GM10248 (cell line): ENCODE results near the gene AUTS2.

Experiments used
- CTCF ChIA-PET: fragments of 300-600 bp; sonication (Branson Sonifier 250); formaldehyde crosslinking; extraction: SDS; loops from one replicate; lab custom pipeline; 2021; ENCODE audit warnings: antibody characterized with exemption; lab: Yijun Ruan, JAX
- POLR2A ChIA-PET: fragments of 350-650 bp; sonication (Branson Sonifier 250); formaldehyde crosslinking; extraction: SDS; loops from one replicate; lab custom pipeline; 2020; ENCODE audit warnings: antibody characterized with exemption; lab: Yijun Ruan, JAX
- DNase-seq: peaks from one replicate; pipeline ENCODE4 v3.0.0; 2012; ENCODE audit errors: extremely low spot score
- CTCF ChIP-seq: IDR thresholded peaks from 2 replicates; pipeline ENCODE4 v1.5.1; 2012; ENCODE audit warnings: mild to moderate bottlenecking, low read depth; ENCODE audit errors: extremely low read depth, missing control alignments, control extremely low read depth

AUTS2 gene

GRCh38 chr7:70744492-70744891 lies 1146.2 kb downstream of the AUTS2 start:
- ChIA-PET POLR2A (no interaction called here), CTCF (interaction anchor here (0.9 kb wide), 1 partner anchor 46 kb away, joined by 3 read pairs; no protein-coding TSS in a partner anchor)
- DNase-seq, result no peak
- TF ChIP-seq CTCF, result no peak

DNA sequence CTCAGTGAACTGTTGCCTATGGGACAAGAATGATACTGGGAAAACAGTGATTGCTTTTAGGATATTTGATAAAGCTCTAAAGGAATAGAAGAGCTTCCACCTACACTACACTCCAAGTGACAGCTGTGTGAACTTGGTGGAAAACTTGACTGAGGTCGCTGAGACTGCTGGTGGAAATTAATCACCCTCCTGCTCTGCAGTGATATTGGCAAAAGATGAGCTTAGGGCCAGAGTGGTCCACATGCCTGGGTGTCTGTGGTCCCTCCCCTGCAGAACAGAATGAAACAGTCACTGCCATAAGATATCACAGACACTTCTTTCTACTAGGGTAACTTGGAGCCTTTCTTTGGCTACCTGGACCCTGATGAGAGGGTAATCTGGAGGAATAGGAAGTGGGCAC lies 1151.6 kb downstream of the AUTS2 start:
- no peak for TF ChIP-seq CTCF
- ChIA-PET POLR2A (interaction anchor here (0.9 kb wide), 1 partner anchor 14 kb away, joined by 3 read pairs; no protein-coding TSS in a partner anchor), CTCF (interaction anchor here (1.3 to 4.2 kb wide), 5 partner anchors 9 to 28 kb away, joined by 3 to 18 read pairs (median 5); no protein-coding TSS in a partner anchor)
- no peak for DNase-seq

DNA sequence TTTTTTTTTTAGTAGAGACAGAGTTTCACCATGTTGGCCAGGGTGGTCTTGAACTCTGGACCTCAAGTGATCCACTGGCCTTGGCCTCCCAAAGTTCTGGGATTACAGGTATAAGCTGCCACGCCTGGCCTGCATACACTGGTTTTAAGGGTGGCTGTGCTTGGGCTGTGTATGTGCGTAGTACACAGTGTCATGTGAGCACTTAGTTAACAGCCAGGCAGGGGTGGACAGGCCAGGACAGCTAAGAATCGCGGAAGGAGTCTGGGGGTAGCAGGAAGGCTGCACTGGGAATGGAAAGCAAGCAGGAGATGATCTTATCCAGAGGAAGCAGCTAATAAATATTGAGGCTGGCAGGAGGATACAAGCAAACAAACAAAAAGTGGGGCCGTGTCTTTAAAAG lies 1153.6 kb downstream of the AUTS2 start:
- ChIA-PET CTCF (interaction anchor here (1.0 to 3.4 kb wide), 5 partner anchors 11 to 31 kb away, joined by 3 to 16 read pairs (median 5); no protein-coding TSS in a partner anchor), POLR2A (no interaction called here)
- TF ChIP-seq CTCF, result no peak
- DNase-seq, result no peak

DNA sequence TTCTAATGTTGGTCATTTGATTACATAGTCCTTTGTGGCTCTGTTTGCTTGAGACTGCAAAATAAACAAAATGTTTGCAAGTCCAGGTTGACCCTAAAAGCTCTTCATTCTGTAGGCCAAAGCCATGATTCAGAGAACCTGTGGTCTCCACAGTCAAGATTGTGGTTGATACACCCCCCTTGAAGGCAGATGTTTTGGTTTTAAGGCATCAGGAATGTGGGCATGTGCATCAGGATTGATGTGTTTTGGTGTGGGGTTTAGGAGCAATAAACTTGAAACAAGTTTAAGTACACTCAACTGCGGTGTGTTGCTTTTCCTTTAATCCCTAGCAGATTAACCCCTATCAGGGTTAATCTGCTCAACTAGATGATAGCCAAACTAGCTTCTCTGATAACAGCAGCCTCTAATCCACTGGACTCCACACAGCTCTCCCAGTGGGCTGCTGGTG lies 1154.5 kb downstream of the AUTS2 start:
- no peak for TF ChIP-seq CTCF
- POLR2A ChIA-PET, result no interaction called here
- no peak for DNase-seq

DNA sequence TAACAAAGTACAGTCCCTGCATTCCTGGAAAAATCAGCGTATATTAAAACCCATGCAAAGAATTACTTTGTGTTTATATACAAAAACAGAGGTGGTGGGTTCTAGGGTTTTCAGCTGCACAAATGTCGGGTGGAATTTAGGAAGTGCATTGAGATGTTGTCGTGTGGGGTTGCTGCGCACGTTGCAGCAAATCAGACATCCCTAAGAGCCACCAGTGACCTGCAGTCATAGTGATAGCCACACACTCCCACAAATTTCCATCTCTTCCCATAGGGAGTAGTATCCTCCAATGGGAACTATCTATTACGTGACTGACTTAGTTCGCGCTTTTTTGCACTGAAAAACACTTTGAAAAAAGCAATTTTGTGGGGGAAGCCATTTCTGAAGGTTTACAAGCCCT lies 1158.5 kb downstream of the AUTS2 start:
- no peak for TF ChIP-seq CTCF
- DNase-seq, result no peak
- CTCF ChIA-PET, result no interaction called here
- POLR2A ChIA-PET, result no interaction called here

More for the DNA sequence above, 1154.5 kb downstream of the AUTS2 start:
- CTCF ChIA-PET, result interaction anchor here (1.3 to 3.4 kb wide), 4 partner anchors 10 to 32 kb away, joined by 5 to 16 read pairs (median 6); no protein-coding TSS in a partner anchor

GRCh38 chr7:70758646-70759045 lies 1160.4 kb downstream of the AUTS2 start:
- ChIA-PET CTCF (interaction anchor here (1.4 to 4.1 kb wide), 3 partner anchors 8 to 37 kb away, joined by 5 to 20 read pairs (median 8); no protein-coding TSS in a partner anchor), POLR2A (no interaction called here)
- no peak for TF ChIP-seq CTCF
- DNase-seq, result no peak
